ENCODE results near the gene VPS18.

The VPS18 gene

GRCh38 chr15:40902605-40903561, 8.6 kb downstream of the VPS18 start:
- no peak for DNase-seq

- no peak for DNase-seq
Measured at GRCh38 chr15:40904552-40905201, 10.4 kb downstream of the VPS18 start.

GRCh38 chr15:40906091-40906990, 12.1 kb downstream of the VPS18 start:
- DNase-seq, result peak; percentile 78

- no peak for DNase-seq
Measured at GRCh38 chr15:40906991-40907802, 12.9 kb downstream of the VPS18 start.

- no peak for DNase-seq
Measured at GRCh38 chr15:40908095-40908494, 13.8 kb downstream of the VPS18 start.

- no peak for DNase-seq
Measured at GRCh38 chr15:40909662-40910630, 15.7 kb downstream of the VPS18 start.

- no peak for DNase-seq
Measured at GRCh38 chr15:40911141-40911540, 16.9 kb downstream of the VPS18 start.

GRCh38 chr15:40911693-40912092, 17.4 kb downstream of the VPS18 start:
- no peak for DNase-seq

- DNase-seq, result no peak
Measured at GRCh38 chr15:40912478-40912877, 18.2 kb downstream of the VPS18 start.

GRCh38 chr15:40914013-40914412, 19.8 kb downstream of the VPS18 start:
- no peak for DNase-seq

GRCh38 chr15:40914486-40914885, 20.2 kb downstream of the VPS18 start:
- no peak for DNase-seq

- no peak for DNase-seq
Measured at GRCh38 chr15:40915116-40915661, 20.9 kb downstream of the VPS18 start.

GRCh38 chr15:40915679-40916078, 21.4 kb downstream of the VPS18 start:
- no peak for DNase-seq

GRCh38 chr15:40917585-40917984, 23.3 kb downstream of the VPS18 start:
- no peak for DNase-seq

- peak; percentile 27 for DNase-seq
Measured at GRCh38 chr15:40918146-40918798, 24.0 kb downstream of the VPS18 start.

- DNase-seq, result no peak
Measured at GRCh38 chr15:40918799-40919392, 24.6 kb downstream of the VPS18 start.

- DNase-seq, result no peak
Measured at GRCh38 chr15:40921949-40922607, 27.8 kb downstream of the VPS18 start.

GRCh38 chr15:40922608-40923005, 28.4 kb downstream of the VPS18 start:
- no peak for DNase-seq

GRCh38 chr15:40923551-40923950, 29.3 kb downstream of the VPS18 start:
- DNase-seq, result no peak

All from DMS153 (cell line).